Gastroesophageal sphincter (tissue), 4 donors: ENCODE data around the gene DBF4B. TPM values are rescaled to one million over a fixed set of nuclear protein-coding genes. Genes with fewer than 3 reads are reported as not detected.
"Not testable (repeated sequence)": the region's sequence is repeated elsewhere in the genome, so short reads cannot be mapped to it uniquely, and the experiment has no call there.

Source experiments
- ATAC-seq: fragments of 150-250 bp; one replicate; pipeline ENCODE4 v1.9.1; 2016; ENCODE audit warnings: mild to moderate bottlenecking, moderate library complexity
- H3K27ac ChIP-seq, 4 donors: fragments of 200-600 bp; sonication (generic) in 3 of 4; 1 replicate in 3 of 4; 2 replicates in 1 of 4; pipeline ENCODE4 v1.5.1; 2016 to 2019
- H3K27me3 ChIP-seq: fragments of 200-600 bp; sonication (generic); one replicate; pipeline ENCODE4 v1.5.1; 2019
- H3K36me3 ChIP-seq, 2 donors: fragments of 200-600 bp; sonication (generic); one replicate each; pipeline ENCODE4 v1.5.1; 2019; ENCODE audit warnings: control low read depth in 1 of 2
- H3K4me1 ChIP-seq, 3 donors: fragments of 200-600 bp; sonication (generic); 1 replicate in 2 of 3; 2 replicates in 1 of 3; pipeline ENCODE4 v1.5.1; 2016 to 2019; ENCODE audit warnings: control low read depth in 2 of 3
- H3K4me3 ChIP-seq, 2 donors: fragments of 200-600 bp; sonication (generic); one replicate each; pipeline ENCODE4 v1.5.1; 2019; ENCODE audit warnings: mild to moderate bottlenecking in 1 of 2, moderate library complexity in 1 of 2
- H3K9me3 ChIP-seq, 3 donors: fragments of 200-600 bp; sonication (generic); one replicate each; pipeline ENCODE4 v1.5.1; 2017 to 2019; ENCODE audit warnings: control low read depth in 2 of 3
- EP300 ChIP-seq: sonication (generic); formaldehyde crosslinking; IDR thresholded peaks from one replicate; pipeline ENCODE4 v1.6.1; 2017; ENCODE audit warnings: antibody characterized with exemption, mild to moderate bottlenecking
- POLR2A ChIP-seq, 2 donors: fragments of 450-650 bp; IDR thresholded peaks; one replicate each; pipeline ENCODE4 v1.6.1; 2017; ENCODE audit warnings: antibody characterized with exemption in 2 of 2, mild to moderate bottlenecking in 2 of 2, moderate library complexity in 1 of 2
- POLR2AphosphoS5 ChIP-seq: sonication (generic); formaldehyde crosslinking; IDR thresholded peaks from one replicate; pipeline ENCODE4 v1.6.1; 2017; ENCODE audit warnings: antibody characterized with exemption
- WGBS, 2 donors: methylation state at CpG; one replicate each; pipeline ENCODE4 v1.1.5; 2018; ENCODE audit warnings: low coverage in 1 of 2; 5-methylcytosine and 5-hydroxymethylcytosine counted together
- total RNA-seq, 4 donors: library from RNA; depleted of rRNA; stranded (reverse); fragments of >200 nt; gene quantifications; one replicate each; pipeline ENCODE4 v1.1.0, GENCODE V29; 2016
- TF ChIP-seq, protein P1 (sequence below), 4 experiments: fragments of 200-600 bp in 2 of 4; fragments of 450-650 bp in 2 of 4; sonication (generic) in 1 of 4; IDR thresholded peaks; one replicate each; pipeline ENCODE4 v1.5.1; 2017 to 2019; ENCODE audit warnings: antibody characterized with exemption in 4 of 4, mild to moderate bottlenecking in 2 of 4, moderate library complexity in 2 of 4

DBF4B gene
- total RNA-seq, 4 donors from 2014 or later = 0.96 to 7.2 (median 3.9) TPM

- ATAC-seq = no peak
- Histone ChIP-seq H3K4me3 (peak overlapping the region; percentile 76 to 99), H3K27ac (peak overlapping the region; percentile 69 to 80 (median 79)), H3K9me3 (no peaks in the 10 kb centered on the region), H3K27me3 (no peaks in the 10 kb centered on the region), H3K4me1 (peaks cover 0 to 25% (median 7%) of the 10 kb centered on the region in 3 donors), H3K36me3 (no peaks in the 10 kb centered on the region)
- TF ChIP-seq, protein P1, sequence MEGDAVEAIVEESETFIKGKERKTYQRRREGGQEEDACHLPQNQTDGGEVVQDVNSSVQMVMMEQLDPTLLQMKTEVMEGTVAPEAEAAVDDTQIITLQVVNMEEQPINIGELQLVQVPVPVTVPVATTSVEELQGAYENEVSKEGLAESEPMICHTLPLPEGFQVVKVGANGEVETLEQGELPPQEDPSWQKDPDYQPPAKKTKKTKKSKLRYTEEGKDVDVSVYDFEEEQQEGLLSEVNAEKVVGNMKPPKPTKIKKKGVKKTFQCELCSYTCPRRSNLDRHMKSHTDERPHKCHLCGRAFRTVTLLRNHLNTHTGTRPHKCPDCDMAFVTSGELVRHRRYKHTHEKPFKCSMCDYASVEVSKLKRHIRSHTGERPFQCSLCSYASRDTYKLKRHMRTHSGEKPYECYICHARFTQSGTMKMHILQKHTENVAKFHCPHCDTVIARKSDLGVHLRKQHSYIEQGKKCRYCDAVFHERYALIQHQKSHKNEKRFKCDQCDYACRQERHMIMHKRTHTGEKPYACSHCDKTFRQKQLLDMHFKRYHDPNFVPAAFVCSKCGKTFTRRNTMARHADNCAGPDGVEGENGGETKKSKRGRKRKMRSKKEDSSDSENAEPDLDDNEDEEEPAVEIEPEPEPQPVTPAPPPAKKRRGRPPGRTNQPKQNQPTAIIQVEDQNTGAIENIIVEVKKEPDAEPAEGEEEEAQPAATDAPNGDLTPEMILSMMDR (IDR thresholded peaks at IDR 0.05) = no peak
- no peak for TF ChIP-seq POLR2A (IDR thresholded peaks at IDR 0.05)
- TF ChIP-seq POLR2AphosphoS5 = no peak
- TF ChIP-seq EP300 = no peak
- 27 to 38% methylated on average over 4 of the region's 4 CpGs for WGBS, 2 donors
Measured at GRCh38 chr17:44707755-44708400, 587 bp upstream of the DBF4B start.

- Histone ChIP-seq H3K9me3 (no peaks in the 10 kb centered on the region), H3K27me3 (no peaks in the 10 kb centered on the region), H3K4me3 (no peak overlapping the region), H3K4me1 (no peaks in the 10 kb centered on the region), H3K27ac (no peak overlapping the region), H3K36me3 (peaks cover 0 to 45% of the 10 kb centered on the region in 2 donors)
- 93 to 100% methylated on average over 1 of the region's 1 CpG for WGBS, 2 donors
- TF ChIP-seq POLR2AphosphoS5 (no peak), EP300 (no peak), POLR2A (IDR thresholded peaks at IDR 0.05) (no peak)
- TF ChIP-seq, protein P1 (IDR thresholded peaks at IDR 0.05) = no peak
- no peak for ATAC-seq
Measured at GRCh38 chr17:44719444-44719843, 11.0 kb downstream of the DBF4B start.

GRCh38 chr17:44722254-44722653, 13.8 kb downstream of the DBF4B start:
- 69 to 87% methylated on average over 5 of the region's 5 CpGs for WGBS, 2 donors
- Histone ChIP-seq H3K36me3 (peaks cover 0 to 48% of the 10 kb centered on the region in 2 donors), H3K4me1 (no peaks in the 10 kb centered on the region), H3K27me3 (no peaks in the 10 kb centered on the region), H3K27ac (no peak overlapping the region), H3K9me3 (no peaks in the 10 kb centered on the region), H3K4me3 (no peak overlapping the region)
- TF ChIP-seq POLR2AphosphoS5 (no peak), POLR2A (IDR thresholded peaks at IDR 0.05) (no peak), EP300 (no peak)
- TF ChIP-seq, protein P1 (IDR thresholded peaks at IDR 0.05) = no peak
- no peak for ATAC-seq

- not testable (repeated sequence) for H3K27me3 ChIP-seq, H3K4me3 ChIP-seq, H3K9me3 ChIP-seq, H3K4me1 ChIP-seq, ATAC-seq, H3K27ac ChIP-seq
- 89 to 93% methylated on average over 5 to 6 of the region's 6 CpGs for WGBS, 2 donors
- H3K36me3 ChIP-seq = peaks cover 0 to 54% of the 10 kb centered on the region in 2 donors
Measured at GRCh38 chr17:44726121-44726520, 17.7 kb downstream of the DBF4B start.

- Histone ChIP-seq H3K27me3 (no peaks in the 10 kb centered on the region), H3K4me3 (no peak overlapping the region), H3K36me3 (peaks cover 0 to 53% of the 10 kb centered on the region in 2 donors), H3K9me3 (no peaks in the 10 kb centered on the region), H3K27ac (no peak overlapping the region), H3K4me1 (no peaks in the 10 kb centered on the region)
- no peak for ATAC-seq
- TF ChIP-seq POLR2AphosphoS5 = no peak
- TF ChIP-seq POLR2A (IDR thresholded peaks at IDR 0.05) = no peak
- no peak for TF ChIP-seq EP300
- TF ChIP-seq, protein P1 (IDR thresholded peaks at IDR 0.05) = no peak
- WGBS, 2 donors = 61 to 71% methylated on average over 2 of the region's 5 CpGs
Measured at GRCh38 chr17:44733753-44734152, 25.3 kb downstream of the DBF4B start.
